ENCODE results near the gene PRG3. TPM values are rescaled to one million over a fixed set of nuclear protein-coding genes. Genes with fewer than 3 reads are reported as not detected.
"Not testable (repeated sequence)": the region's sequence is repeated elsewhere in the genome, so short reads cannot be mapped to it uniquely, and the experiment has no call there.

The PRG3 gene
- total RNA-seq, 1 donor from 2014 or later, result 0.31 TPM

DNA sequence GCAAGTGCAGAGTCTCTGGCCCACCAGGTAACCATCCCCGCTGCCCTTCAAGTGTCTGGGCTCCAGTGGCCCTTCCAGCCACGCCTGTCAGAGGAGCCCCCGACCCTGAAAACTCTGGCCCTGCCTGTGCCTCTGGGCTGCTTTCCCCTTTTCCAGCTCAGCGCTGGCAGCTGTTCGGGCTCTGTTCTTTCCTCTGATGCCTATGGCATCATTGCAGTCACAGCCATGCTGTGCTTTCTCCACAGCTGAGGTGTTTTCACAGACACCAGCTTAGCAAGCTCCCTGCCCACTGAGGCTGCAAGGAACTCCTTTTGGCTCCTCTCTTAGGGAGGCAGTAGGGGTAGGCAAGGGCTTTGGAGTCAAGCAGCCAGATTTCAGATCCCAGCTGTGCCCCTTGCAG, 21.6 kb downstream of the PRG3 start:
- DNase-seq, result no peak

DNA sequence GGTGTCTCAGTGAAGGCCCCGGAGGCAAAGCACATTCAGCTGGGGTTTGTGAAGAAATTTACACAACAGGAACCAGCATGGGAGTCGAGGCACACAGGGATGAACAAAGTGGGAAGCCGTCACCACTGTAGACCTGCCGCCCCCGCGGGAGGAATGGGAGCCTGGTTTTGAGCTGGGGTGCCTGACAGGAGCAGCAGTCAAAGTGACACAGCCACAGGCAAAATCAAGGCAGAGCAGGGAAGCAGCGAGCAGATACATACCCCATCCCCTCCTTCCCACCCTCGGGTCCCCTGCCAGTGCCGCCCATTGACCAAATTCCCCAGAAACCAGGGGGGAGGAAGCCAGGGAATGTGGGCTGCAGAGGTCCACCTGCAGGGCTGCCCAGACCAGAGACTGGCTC, 22.0 kb downstream of the PRG3 start:
- DNase-seq, result no peak

DNA sequence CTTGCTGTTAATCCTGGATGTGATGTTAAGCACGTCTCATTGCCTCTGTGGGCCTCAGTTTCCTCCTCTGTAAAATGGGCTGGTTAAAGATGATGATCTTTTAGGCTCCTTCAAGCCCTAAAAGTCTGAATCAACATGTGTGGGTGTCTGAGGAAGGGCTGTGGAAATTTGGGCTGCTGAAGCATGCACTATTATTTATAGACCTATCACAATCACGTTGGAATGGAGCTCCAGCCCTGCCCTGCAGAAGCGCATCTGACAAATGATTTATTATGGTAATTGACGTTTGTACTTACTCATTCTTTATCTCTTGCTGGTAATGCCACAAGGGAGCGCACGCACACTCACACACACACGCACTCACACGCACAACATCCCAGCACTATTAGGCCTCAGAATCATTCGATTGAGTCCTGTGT, 22.4 kb downstream of the PRG3 start:
- no peak for DNase-seq

DNA sequence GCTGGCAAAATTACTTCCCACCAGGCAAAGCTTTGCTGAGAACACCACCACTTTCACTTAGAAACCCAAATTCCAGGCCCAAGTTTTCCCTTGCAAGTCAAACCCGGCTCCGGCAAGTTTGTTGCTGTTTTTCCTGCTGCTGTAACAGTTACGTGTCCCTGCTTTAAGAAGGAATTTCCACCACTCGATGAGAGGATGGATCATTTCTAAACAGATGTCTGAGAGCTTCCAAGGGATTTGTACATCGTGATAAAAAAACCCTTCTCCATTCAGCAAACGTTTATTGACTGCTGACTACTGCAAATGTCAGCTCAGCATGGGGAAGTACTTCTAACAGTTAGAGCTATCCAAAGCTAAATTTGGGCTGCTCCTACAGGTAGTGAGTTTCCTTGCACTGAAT, 23.1 kb downstream of the PRG3 start:
- DNase-seq, result no peak

DNA sequence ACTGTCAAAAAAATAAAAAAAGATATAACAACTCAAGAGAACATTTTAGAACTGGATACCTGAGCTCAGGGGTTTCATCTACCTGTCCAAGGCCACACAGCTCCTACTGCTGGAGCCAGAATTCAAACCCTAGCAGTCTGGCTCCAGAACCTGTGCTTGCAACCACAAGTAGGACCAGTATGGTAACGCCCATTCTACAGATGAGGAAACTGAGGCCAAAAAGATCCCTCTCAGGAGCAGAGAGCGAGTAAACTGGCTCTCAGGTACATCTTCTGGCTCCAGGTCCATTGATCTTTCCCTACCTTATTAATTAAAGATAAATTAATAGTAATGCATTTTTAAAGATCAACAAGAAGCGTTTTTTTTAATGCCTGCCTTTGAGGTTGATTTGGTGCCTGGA, 23.6 kb downstream of the PRG3 start:
- DNase-seq, result no peak

DNA sequence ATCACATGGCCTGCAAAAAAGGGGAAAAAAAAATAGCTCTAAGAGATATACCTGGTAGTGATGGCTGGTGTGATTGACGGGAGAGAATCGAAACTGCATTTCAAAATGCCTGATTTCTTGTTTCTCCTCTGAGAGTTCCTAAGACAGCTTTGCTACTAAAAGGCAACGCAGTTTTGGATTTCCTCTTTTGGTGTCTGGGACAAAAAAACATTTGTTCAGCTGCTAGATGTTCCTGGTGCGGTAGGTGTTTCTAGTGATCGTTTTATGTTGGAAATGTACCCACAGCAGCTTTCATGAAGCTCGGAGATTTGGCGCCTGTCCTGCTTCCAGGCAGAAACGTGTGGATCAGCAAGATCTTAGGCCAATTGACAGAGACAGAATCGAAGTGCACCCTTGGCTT, 24.7 kb downstream of the PRG3 start:
- DNase-seq, result peak; percentile 27

DNA sequence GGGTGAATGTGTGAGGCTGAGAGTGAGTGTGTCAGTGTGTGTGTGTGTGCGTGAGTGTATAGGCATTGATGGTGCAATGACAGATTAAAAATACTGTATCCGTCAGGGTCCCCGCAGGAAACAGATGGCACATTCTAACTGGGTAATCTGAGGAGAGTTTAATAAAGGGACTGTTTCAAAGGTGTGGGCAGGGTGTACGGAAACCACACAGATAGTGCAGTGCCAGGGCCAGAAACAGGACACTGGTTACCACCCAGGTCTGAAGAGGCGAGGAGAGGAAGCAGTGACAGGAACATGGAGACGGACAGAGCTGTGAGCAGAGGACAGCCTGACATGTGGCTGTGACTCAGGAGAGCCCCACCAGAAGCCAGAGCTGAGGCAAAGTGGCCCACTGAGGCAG, 26.3 kb downstream of the PRG3 start:
- no peak for DNase-seq

DNA sequence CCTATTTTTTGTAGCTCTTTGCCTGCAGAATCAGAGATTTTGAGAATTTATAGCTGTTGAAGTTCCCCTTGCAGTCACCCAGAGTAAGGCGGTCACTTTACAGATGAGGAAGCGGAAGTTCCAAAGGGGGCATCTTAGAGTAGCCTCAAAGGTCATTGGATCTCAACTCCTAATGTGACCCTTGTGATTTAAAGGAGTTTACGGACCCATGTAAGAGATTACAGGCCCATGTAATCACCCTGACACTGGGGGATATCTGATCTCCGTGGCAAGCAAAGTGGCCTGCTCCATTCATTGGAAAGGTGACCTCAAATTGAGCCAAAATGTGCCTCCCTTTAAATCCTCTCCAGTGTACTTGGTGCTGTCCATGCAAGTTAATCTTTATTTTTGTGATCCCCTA, 27.1 kb downstream of the PRG3 start:
- no peak for DNase-seq

DNA sequence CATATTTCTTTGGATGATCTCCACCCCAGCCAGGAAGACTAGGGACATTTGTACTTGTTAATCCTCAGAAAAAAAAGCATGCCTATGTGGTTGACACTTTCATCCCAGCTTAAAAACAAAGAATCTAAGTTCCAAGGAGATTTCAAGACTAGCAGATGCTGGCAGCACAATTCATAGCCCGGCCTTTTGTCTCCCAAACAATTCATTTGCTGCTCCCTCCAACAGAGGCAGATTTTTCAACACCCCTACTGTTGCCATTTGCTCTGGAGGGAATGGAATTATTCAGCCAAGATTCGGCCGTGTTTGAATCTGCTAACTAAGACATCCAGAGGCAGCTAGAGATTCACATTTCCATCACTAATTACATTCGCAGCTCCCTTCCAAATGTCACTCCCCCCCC, 27.5 kb downstream of the PRG3 start:
- no peak for DNase-seq

DNA sequence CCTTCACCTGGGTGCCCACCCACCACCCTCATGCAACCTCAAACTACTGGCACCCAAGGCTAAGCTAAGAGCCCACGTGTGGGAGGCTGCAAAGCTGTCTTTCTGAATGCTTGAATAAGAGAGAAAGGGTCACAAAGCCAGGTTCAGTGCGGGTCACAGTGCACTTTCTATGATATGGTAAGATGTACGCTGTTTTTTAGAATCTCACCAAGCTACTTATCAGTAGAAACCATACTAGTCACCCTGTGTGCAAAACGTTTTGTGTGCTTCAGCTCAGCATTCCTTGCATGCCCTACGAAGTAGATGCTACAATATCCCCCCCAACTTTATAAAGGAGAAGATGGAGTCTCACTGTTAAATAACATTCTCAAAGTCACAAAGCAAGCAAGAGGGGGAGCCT, 27.9 kb downstream of the PRG3 start:
- DNase-seq, result no peak

DNA sequence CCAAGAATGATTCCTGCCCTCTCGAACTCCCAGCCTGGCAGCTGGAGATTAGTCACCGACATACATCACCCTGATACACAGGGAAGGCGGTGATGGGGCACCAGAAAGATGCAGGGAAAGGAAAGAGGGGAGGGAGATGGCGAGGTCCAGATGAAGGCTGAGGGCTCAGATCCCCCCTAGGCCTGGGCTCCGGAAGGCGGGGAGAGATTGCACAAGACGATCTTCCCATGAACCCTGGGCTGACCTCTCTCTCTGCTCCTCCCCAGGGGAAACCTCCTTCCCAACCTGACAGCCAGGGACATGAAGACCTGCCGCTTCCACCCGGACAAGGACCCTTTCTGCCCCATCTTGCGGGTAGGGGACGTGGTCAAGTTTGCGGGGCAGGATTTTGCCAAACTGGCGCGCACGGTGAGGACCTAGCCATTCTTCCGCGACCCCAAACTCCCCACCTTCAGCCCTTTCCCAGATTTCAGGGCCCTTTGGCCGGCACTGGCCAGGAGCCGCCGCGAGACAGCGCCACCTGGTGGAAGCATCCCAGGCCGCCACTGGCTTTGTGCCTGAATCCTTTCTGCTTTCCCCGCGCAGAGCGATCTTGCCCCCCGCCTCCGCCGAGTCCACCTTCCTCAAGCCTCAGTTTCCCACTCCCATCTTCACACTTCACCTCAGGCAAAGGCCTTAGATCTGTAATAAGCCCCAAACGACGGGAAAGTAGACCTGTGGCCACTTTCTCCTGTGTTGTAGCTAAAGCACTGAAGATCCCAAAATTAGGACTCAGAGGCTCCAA, 31.3 kb downstream of the PRG3 start:
- no peak for DNase-seq

DNA sequence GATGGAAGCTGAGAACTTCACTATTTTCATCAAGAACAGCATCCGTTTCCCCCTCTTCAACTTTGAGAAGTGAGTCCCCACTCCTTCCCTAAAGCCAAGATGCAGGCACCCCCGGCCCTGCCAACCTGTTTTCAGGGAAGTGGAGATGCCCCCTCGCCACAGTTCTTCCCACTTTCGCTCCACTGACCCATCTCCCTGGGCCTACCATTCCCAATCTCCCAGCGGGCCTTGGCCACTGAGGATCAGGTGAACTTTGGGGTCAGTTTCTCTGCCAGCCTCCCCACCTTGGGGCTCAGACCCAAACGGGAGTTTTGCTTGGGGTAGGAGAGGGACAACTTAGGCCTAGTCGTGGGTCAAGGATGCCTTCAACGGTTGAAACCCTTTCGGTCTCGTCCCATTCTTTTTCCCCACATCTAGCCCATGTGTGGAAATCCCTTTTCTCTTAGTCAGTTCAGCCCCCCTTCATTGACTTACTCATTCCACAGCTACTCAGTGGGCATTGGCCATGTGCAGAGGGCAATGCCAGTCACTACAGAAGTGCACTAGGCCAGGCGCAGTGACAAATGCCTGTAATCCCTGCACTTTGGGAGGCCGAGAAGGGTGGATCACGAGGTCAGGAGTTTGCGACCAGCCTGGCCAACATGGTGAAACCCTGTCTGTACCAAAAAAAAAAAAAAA, 32.2 kb downstream of the PRG3 start:
- no peak for DNase-seq

DNA sequence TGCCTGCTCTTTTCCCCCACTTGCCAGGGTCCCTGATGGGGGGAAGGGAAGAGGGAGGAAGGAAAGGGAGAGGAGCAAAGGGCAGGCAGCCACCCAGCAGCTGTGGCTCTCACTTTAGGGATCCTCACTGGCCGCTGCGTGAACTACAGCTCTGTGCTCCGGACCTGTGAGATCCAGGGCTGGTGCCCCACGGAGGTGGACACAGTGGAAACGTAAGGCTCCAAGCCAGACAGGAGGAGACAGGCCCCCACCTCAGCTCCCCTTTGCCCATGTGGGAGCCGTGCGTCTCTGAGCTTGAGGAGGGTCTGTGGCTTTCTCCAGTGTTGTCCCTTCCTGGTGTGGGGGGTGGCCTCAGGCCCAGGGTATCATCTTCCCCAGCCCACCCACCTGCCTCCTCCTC, 32.9 kb downstream of the PRG3 start:
- DNase-seq, result no peak

DNA sequence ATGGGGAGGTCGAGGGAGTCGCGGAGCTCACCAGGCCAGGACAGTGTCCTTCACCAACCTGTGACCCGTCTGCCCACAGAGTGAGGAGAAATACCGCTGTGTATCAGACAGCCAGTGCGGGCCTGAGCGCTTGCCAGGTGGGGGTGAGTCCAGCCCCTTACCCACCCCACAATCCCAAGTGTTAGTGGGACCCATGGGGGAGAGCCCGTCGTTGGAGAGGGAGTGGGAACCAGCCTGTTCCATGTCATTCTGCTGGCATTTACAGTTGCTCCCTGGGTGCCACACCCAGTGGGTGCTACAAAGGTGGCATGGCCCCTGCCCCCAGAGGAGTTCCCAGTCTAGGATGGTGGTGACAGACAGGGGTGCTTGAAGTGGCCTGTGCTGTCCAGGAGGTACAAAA, 33.6 kb downstream of the PRG3 start:
- no peak for DNase-seq

DNA sequence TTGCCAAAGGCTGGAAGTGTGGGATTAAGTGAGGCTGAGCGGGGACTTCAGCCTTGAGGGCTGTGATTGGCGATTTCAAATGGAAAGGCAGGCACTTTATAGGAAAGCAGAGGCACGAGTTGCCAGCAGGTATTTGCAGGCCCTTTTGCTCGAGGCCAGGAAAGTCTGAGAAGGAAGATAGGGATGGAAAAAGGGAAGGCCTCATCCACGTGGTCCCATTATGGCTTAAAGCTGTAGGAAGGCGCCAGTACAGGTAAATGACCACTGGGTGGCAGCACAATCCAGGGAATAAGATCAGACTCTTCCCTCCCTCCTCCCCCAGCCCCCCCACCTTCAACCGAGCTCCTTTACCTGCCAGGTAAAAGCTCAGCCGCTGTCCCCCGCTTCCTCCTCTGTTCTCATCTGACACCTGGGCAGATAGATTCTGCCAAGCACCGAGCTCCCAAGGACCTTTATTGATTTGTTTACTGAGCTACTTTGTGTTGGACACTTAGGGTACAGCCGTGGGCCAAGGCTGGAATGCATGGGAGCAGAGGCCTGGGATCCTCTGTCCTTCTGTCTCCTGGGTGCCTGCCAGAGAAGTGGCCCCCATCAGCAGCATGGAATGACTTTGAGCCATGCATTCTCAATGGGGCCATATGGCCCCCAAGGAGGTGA, 35.3 kb downstream of the PRG3 start:
- peak; percentile 54 for DNase-seq

DNA sequence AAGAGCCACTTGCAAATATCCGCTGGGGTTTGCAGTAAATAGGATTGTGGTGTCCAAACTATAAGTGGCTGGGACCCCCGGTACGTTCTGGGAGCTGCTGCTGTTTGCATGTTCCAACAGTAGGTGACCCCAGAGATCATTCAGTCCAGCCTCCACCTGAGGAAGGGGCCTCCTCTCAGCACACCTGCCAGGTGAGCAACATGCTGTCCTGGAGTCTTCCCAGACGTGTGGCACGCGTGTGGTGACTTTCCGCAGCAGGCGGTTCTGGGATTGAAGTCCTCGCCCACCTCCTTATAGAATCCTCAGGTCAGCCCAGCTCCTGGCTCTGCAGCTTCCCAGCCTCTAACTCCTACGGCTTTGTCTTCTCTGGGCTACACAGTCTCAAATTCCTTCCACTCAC, 36.1 kb downstream of the PRG3 start:
- no peak for DNase-seq

DNA sequence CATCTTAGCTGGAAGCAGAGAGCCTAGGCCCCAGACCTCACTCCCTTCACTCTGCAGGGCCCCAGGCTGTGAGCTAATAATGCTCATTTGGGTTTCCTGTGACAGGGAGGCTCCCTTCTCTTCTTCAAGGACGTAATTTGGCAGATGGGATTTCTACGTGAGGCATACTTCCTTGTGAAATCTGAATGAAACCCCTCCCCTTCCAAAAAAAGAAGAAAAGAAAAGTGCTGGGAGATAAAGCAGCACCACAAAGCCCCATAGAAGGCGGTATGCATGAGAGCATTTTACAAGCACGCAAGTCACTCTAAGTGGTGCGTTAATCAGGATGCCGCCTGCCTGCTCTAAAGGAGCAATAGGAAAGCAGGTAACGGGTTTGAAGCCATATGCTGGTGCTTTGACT, 37.1 kb downstream of the PRG3 start:
- no peak for DNase-seq

DNA sequence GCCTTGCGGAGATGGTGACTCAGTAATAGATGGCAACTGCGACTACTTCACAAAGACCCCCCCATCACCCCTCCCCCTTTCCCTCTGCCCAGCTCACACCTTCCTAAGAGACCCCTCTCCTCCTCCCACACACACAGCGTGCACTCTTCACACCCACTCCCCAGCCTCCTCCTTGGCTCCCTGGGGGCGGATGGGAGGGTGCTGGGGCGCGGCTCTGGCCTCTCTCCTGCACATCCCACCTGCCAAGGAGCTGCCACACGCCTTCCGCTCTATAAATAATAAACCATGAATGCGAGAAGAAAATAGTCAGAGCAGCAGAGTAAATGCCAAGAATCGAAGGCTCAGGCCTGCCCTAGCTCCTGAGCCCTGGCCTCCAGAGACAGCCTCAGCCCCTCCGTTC, 38.2 kb downstream of the PRG3 start:
- no peak for DNase-seq

DNA sequence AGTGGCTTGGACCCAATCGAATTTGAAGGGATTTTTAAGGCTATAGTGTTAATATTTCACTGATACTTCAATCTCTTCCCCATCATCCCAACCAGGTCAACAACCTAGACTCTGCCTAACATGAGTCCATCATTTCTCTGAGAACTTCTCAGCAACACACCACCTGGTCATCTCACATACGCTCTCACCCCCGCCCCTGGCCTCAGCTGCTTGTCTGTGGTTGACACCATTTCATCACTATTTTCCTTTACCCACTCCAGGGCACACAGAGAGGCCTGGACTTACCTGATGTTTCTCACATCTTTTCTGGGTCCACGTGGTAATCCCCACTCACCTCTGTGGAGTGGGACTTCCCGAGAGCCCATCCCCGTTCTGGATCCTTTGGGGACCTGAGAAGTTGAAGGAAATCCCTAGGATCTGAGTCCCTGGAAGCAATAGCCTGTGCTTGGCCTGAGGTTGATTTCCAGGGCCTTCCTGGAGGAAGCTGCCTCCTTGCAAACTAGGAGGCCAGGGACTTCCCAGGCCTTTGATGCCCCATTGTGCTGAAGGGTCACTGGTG, 39.6 kb downstream of the PRG3 start:
- DNase-seq, result no peak

DNA sequence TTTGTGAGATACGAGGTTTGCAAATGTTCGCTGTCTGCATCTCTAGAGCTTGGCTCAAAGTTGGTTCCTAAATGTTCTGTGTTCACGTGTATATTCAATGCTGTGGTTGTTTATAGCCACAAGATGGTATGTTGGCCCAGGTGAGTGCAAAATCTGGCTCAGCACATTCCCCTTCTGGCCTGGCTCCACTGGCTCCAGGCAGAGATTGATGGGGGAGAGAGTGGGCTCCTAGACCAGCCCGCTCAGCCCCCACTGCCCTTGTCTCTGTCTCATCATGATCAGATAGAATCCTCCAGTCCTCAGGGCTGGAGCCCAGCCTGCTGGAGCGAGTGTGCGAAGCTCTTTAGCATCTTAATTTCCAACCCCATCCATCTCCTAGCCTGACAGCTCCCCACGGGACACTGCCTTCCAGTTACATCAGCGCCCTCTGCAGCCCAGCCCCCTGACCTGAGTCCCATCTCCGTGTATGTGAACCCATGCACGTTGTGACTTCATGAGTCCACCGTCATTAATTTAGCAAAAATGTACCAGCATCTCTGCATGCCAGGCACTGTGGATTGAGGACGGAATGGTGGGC, 40.8 kb downstream of the PRG3 start:
- DNase-seq, result no peak

DNA sequence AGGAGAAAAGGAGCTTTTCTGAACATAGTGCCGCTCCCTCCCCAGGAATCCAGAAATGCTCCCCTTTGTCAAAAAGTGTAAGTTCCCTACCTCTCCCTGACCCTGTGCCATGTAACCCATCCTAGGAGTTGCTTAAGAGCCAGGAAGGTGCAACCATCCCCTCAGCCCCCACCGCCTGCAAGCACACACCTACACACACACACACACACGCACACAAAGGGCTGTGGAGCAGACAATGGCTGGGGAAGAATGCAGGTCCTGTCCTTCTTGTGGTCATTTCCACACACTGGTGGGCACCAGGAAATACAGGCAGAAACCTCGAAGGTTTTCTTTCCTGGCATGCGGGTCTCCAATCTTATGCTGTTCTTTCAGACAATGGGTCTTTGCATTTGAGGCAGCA, 41.6 kb downstream of the PRG3 start:
- no peak for DNase-seq

DNA sequence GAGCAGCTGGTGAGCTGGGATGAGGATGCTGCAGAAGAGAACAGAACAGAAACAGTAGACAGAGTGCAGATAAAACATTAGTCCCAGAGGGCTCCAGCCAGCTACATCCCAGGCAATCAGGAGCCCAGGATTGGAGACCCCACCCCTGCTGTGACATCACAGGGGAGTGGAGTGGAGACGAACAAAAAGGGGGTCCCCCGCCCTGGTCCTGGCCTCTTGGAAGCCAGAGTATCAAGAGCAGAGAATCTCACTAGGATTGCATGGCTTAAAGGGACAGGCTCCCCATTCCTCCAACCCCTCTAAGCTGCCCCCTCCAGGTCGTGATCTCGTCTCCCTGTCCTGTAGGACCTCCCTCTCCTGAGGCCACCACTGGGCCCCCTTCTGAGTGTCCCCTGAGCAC, 42.8 kb downstream of the PRG3 start, which contains the start of gene P2RX3:
P2RX3 (plus strand) TSS at position 211 of the 400 bp plus-strand sequence. CDS start 199 bp downstream, outside the sequence.
- no peak for DNase-seq

DNA sequence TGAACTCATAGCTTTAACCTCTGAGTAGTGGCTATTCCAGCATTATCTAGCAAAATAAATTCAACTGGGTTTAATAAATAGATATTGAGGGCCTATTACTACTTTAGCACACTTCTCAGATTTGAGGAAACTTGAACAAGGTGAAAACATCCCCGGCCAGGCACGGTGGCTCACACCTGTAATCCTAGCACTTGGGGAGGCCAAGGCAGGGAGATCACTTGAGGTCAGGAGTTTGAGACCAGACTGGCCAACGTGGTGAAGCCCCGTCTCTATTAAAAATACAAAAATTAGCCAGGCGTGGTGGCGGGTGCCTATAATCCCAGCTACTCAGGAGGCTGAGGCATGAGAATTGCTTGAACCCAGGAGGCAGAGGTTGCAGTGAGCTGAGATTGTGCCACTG, 44.1 kb downstream of the PRG3 start:
- DNase-seq, result not testable (repeated sequence)

All from occipital lobe (tissue), 2 donors.